Left kidney (tissue), 8 donors: ENCODE measurements around the gene SLC35E2B. TPM values are rescaled to one million over a fixed set of nuclear protein-coding genes. Genes with fewer than 3 reads are reported as not detected.
"Not testable (repeated sequence)": the region's sequence is repeated elsewhere in the genome, so short reads cannot be mapped to it uniquely, and the experiment has no call there.

Experiments used
- DNase-seq: peaks from one replicate; pipeline ENCODE4 v3.0.0-alpha.2; 2013
- long read RNA-seq, 8 donors: transcript quantifications; one replicate each; lab custom pipeline, GENCODE V29; 2026
- polyA plus RNA-seq: library from polyadenylated mRNA; unstranded; fragments of 120-200 nt; gene quantifications from one replicate; pipeline ENCODE4 v1.2.1, GENCODE V29; 2013; ENCODE audit not compliant: insufficient read length

The SLC35E2B gene
- 87.3 TPM for polyA plus RNA-seq
- long read RNA-seq, donor 1, full-length matches to known transcripts = 20 of 45 reads
- long read RNA-seq, donor 1, partial matches to known transcripts = 13 of 45 reads
- long read RNA-seq, donor 1, other reads (novel, unspliced or antisense) = 12 of 45 reads
- long read RNA-seq, donor 2, full-length matches to known transcripts = 14 of 26 reads
- long read RNA-seq, donor 2, partial matches to known transcripts = 12 of 26 reads
- long read RNA-seq, donor 2, other reads (novel, unspliced or antisense) = 0 of 26 reads
- long read RNA-seq, donor 3, full-length matches to known transcripts = 12 of 12 reads
- long read RNA-seq, donor 3, partial matches to known transcripts = 0 of 12 reads
- long read RNA-seq, donor 3, other reads (novel, unspliced or antisense) = 0 of 12 reads
- long read RNA-seq, donor 4 = 0 reads
- long read RNA-seq, donor 5, full-length matches to known transcripts = 10 of 50 reads
- long read RNA-seq, donor 5, partial matches to known transcripts = 40 of 50 reads
- long read RNA-seq, donor 5, other reads (novel, unspliced or antisense) = 0 of 50 reads
- long read RNA-seq, donor 6, full-length matches to known transcripts = 10 of 43 reads
- long read RNA-seq, donor 6, partial matches to known transcripts = 33 of 43 reads
- long read RNA-seq, donor 6, other reads (novel, unspliced or antisense) = 0 of 43 reads
- long read RNA-seq, donor 7, full-length matches to known transcripts = 14 of 21 reads
- long read RNA-seq, donor 7, partial matches to known transcripts = 7 of 21 reads
- long read RNA-seq, donor 7, other reads (novel, unspliced or antisense) = 0 of 21 reads
- long read RNA-seq, donor 8, full-length matches to known transcripts = 6 of 6 reads
- long read RNA-seq, donor 8, partial matches to known transcripts = 0 of 6 reads
- long read RNA-seq, donor 8, other reads (novel, unspliced or antisense) = 0 of 6 reads

DNA sequence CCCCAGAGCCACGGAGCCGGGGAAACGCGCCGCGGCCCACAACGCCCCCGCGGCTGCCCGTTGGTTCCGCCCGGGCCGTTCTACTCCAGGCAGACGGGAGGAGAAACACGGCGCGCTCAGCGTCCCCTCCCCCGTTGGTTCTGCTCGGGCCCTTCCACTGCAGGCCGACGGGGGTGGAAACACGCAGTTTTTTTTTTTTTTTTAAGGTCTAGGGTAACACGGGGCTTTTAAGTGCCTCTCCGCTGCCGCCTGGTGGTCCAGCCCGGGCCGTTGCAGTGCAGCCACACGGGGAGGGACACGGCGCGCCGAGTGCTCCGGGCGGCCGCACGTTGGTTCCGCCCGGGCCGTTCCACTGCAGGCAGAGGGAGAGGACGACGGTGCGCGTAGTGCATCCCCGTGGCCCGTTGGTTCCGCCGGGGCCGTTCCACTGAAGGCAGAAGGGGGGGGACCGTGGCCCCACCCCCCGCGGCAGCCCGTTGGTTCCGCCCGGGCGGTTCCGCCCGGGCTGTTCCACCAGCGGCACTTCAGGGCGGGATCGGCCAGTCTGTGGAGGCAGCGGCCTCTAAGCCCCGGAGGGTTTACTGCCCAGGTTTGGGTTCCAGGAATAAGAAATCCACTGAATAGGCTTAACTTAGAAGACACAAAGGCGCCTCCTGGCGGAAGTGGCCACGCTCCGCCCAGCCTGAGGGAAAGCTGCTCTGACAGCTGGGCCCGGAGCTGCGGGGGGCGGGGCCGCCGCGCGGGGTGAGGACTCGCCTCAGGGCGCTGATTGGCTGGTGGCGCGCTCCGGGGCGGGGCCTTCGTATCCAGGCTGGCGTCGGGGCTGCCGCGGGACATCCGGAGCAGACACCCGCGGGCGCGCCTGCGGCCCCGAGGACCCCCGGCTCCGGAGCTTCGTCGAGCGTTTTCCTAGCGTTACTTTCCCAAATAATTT lies at the start of gene SLC35E2B:
Gene SLC35E2B (minus strand): TSS at position 82 of the 934 bp plus-strand sequence. CDS start 16,096 bp downstream, outside the sequence.
- DNase-seq = peak; percentile 93

DNA sequence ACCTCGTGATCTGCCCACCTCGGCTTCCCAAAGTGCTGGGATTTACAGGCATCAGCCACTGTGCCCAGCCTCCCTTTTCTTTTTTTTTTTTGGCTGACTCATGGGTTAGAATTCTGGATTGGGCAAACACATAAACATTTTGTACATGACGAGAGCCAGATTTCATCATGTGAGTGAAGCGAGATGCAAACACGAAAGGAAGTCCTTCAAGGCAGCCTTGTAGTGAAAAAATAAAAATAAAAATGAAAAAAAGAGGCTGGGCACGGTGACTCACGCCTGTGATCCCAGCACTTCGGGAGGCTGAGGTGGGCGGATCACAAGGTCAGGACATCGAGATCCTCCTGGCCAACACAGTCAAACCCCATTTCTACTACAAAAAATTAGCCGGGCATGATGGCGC lies 48.4 kb upstream of the SLC35E2B start:
- DNase-seq = not testable (repeated sequence)

DNA sequence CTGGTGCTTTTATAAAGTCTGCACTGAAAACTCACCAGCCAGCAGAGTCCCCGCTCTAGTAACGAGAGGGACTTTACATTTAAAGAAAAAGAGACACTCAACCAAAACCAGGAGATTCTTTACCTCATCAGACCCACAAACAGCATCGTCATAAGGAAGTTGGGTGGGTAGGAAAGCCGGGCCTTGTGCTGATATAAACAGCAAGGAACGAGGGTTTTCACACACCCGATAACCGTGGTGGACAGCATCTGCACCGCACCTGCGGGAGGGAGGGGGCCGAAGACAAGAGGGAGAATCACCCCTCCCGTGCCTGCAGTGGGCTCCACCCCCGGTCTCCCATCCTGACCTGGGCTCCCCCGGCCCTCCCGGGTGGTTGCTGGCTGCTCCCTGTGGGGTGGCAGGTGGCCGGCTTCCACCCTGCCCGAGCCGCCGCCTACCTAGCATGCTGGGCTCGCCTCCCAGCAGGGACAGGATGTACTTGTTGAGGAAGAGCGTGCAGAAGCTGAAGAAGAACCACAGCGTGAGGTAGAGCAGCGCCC lies 46.3 kb upstream of the SLC35E2B start:
- not testable (repeated sequence) for DNase-seq

DNA sequence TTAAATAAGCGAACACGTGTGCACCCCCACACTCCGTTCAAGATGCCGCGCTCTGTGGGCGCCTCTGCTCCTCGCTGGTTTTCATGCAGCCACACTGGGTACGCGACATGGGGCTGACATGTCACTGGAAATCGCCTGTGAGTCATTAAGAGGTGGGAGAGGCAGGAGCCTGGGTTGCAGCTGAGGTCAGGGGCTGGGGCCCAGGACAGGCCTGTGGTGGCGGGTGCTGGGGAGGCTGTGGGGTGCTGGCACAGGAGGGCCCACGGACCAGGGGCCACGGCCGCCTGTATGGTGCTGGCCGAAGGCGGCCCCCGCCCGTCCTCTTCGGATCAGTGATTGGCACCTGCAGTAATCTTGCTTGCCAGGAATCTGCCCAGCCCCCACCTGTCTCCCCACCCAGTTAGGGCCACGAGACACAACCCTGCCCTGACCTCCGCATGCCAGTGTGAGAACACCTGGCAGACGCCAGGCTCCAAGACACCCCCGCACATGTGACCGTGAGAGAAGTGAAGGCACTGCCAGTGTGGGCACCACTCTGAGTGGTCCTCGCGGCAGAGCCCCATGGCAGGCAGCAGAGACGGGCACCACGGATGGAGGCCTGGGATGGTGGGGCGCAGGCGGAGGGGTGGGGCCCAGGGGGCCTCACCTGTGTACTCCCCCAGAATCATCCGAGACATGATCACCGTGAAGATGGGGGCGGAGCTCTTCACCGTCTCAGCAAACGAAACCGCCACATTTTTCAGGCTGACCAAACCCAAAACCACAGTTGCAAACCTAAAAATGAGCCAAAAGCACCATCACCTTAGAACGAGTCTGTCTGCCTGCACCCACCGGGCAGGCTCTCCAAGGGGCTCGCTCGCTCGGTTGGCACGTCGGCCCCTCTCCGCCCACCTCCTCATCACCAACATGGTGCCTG lies 45.3 kb upstream of the SLC35E2B start:
- not testable (repeated sequence) for DNase-seq

DNA sequence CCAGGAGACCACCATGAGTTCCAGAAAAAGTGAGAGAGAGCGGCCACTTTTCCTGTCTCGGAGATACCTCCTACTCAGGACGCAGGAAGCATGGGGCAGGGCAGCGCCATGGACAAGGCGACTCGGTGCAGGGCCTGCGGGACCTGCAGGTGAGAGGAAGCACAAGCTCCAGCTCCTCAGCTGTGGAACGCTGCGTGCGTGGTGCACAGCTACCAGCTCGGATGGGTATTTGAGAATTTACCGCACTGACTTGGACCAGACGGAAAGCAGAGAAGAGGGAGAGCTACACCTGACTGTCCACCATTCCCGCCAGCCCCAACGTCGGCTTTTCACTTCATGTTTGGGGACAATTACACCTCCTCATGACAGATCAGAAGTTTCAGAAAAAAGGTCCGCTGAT lies 39.8 kb upstream of the SLC35E2B start:
- DNase-seq = no peak

DNA sequence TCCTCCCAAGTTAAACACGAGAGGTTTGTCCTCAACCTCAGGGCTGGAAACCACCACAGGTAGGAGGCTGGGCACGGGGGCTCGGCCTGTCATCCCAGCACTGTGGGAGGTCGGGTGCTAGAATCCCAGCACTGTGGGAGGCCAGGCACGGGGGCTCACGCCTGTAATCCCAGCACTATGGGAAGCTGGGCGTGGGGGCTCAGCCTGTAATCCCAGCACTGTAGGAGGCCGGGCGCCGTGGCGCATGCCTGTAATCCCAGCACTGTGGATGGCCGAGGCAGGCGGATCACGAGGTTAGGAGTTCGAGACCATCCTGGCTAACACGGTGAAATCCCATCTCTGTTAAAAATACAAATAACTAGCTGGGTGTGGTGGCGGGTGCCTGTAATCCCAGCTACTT lies 38.3 kb upstream of the SLC35E2B start:
- no peak for DNase-seq

DNA sequence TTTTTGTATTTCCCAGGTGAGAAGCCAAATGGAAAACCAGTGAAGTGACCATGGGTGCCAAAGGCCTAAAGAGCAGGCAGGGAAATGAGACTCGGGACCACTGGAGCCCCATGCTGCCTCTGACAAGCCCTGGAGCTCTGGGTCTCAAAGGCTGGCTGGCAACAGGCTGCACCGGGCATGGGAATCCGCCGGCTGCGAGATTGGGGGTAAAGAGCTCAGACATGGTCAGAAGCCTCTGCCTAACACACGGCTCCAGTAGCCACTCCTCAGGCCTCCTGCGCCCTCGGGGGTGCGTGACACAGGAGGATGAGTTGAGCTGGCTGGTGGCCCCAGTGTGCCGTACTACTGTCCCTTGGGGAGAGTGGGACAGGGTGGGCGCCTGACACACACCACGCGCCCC lies 37.6 kb upstream of the SLC35E2B start:
- not testable (repeated sequence) for DNase-seq

DNA sequence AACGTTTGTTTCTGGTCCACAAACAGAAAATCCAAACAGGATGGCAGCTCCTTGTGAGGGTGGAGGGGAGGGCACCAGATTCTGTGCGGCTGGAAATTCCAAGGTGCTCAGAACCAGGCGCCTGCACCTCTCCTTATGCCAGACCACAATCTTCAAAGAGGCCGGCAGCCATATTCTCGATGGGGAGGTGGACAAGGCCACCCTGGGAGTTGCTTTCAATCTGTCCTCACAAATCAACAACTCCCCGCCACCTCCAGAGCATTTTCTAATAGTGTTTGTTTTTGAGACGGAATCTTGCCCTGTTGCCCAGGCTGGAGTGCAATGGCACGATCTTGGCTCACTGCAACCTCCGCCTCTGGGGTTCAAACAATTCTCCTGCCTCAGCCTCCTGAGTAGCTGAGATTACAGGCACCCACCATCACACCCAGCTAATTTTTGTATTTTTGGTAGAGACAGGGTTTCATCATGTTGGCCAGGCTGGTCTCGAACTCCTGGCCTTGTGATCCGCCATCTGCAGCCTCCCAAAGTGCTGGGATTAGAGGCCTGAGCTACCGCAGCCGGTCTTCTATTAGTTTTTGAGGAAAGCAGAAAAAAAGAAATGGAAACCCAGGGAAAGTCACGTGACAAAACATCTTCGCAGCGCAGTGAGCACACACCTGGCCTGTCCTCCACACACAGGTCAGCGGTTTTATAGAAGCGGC lies 36.7 kb upstream of the SLC35E2B start:
- not testable (repeated sequence) for DNase-seq

DNA sequence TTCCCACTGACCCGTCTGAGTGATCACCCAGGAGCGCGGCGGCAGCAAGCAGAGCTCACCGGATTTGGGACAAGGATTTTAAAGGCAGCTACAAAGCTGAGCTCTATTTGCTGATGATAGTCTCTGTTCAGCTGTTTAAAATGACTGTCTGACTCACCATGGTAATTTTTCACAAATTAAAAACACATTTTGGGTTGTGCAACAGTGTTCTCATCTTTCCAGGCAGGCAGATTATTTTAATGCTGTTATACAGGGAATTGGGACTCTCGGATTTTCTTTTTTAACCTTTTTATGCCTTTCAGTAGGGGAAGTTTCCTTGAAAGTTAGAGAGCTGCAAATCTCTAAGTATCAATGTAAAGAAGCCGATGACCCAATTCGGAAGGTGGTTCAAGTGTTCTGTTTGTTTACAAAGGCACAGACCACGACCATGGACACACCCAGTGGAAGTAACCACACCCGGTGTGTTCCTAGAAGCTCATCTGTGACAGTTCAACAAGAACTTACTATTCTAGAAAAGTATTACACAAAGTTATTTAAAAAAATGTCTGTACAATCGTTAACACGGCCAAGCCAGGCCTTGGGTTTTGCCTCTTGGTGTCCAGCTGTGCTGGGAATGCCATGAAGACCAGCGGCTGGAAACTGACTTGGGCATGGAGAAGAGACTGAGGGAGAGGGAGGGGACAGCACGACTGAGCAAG lies 35.9 kb upstream of the SLC35E2B start:
- DNase-seq = not testable (repeated sequence)

DNA sequence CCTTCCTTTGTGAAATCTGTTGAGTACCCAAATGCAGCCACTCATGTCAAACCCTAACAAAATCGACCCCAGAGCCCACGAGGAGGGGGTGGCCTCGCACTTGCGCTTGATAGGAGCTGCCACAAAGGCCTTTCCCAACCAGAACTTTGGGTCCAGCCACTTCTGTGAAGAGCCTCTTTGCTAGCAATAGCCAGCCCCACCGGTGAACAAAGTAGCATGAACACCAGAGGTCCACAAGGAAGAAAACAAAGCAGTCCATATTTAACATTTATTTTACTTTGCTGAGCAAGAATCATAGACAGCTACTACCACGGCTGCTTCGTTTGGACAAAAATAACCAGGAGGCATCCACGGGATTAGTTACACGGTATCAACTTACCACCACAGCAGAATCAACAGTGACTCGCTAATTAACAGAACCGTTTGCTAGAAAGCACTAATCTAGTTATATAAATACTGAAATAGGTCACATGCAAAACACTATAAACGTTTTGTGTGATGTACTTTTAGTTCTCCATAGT lies 34.6 kb upstream of the SLC35E2B start:
- not testable (repeated sequence) for DNase-seq

DNA sequence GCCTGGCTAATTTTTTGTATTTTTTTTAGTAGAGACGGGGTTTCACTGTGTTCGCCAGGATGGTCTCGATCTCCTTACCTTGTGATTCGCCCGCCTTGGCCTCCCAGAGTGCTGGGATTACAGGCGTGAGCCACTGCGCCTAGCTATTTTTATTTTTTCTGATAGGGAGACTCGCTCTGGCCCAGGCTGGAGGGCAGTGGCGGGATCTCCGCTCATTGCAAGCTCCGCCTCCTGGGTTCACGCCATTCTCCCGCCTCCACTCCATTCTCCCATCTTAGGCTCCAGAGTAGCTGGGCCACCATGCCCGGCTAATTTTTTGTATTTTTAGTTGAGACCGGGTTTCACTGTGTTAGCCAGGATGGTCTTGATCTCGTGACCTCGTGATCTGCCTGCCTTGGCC lies 33.5 kb upstream of the SLC35E2B start:
- DNase-seq = not testable (repeated sequence)

DNA sequence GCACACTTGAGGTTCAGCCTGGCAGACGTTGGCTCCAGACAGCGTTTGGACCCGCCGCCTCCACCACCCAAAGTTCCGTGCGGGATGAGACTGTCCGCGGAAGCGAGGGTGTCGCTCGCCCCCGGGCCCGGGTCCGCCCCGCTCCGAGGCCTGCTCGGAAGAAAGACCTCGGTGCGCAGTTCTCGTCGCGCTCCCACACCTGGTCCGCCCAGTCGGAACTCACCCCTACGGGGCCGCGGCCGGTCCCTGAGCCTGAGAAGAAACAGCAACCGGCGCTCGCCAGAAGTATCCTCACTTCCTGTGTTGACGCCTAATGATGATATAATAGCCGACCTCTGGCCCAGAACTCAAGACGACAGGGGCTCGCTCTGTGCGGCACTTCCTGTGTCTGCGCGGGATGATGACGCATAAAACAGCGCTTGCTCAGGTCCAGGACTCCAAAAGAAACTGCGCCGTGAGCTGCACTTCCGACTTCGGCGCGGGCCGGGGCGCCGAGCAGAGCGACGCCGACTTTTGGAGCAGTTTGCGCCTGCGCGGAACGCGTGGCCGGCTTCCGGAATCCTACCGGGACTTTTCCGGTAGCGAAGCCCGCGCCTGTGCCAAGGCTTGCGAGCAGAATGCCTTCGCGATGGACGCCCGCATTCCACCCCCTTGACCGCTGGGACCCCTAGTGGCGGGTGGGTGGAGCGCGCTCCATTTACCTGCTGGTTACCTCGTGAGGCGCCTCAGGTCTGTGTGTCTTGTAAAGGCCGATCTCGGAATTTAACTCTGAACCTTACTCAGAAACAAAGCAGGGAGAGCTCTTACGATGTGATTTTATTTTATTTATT lies 31.7 kb upstream of the SLC35E2B start, which contains the start of gene CDK11A:
Gene CDK11A (minus strand): TSS at position 323 of the 830 bp plus-strand sequence. CDS start 1,539 bp downstream, outside the sequence.
- peak; percentile 99 for DNase-seq

DNA sequence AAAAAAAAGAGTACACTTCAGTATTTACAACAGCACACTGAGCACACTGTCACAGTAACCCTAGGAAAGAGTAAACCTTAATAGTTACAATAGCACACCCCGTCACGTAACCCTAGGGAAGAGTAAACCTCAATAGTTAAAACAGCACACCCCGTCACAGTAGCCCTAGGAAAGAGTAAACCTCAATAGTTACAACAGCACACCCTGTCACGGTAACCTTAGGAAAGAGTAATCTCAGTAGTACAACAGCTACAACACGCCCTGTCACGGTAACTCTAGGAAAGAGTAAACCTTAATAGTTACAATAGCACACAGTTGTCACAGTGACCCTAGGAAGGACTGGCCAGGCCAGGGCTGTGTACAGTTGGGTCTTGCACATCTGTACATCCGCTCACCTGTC lies 28.6 kb upstream of the SLC35E2B start:
- DNase-seq = no peak

DNA sequence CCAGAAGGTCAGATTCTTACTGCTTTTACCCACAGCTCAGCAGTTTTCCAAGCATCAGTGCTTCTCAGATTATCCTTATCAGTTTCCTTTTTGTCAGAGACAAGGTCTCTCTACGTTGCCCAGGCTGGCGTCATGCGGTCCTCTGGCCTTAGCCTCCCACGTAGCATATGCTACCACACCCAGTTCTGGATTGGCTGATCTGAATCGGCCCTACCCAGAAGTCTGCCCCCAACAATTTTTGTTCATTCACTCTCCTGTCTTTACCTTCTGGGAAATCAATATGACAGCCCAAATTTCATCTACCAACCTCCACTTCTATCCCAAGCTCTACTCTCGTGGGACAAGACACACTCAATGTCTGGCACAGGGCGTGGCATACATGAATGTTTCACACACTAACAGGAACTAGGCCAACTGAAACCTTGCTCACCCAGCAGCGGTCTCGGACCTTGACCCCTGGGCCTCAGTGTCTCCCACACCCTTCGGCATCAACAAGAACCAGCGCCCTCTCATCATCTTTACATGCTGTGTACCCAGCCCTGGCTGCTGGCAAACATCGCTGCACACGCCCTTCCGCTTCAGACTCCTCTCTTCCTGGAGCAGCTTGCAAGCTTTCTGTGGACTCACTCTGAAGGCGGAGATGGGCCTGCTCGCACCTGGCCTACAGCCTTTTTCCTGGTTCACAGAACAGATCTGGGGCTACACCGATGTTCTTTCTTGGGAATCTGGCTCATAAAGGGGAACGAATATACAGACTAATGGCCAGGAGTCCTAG lies 22.7 kb upstream of the SLC35E2B start:
- not testable (repeated sequence) for DNase-seq

DNA sequence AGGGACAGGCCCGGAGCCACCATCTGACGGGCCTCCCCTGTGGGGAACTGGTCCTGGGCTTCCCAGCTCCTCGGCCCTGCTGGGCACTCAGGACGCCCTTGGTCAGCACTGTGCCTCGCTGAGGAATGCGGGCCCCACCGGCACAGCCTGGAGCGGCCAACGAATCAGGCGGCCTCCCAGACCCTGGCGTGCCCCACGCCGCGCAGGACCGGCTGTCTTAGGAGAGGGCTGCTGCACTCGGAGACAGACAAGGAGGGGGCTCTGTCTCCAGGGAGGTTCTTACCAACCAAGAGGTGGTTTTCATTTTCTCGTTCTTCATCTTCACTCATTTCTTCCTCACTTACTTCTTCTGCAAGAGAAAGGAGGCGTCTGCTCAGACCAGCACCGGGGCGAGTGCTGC lies 15.3 kb upstream of the SLC35E2B start:
- not testable (repeated sequence) for DNase-seq

DNA sequence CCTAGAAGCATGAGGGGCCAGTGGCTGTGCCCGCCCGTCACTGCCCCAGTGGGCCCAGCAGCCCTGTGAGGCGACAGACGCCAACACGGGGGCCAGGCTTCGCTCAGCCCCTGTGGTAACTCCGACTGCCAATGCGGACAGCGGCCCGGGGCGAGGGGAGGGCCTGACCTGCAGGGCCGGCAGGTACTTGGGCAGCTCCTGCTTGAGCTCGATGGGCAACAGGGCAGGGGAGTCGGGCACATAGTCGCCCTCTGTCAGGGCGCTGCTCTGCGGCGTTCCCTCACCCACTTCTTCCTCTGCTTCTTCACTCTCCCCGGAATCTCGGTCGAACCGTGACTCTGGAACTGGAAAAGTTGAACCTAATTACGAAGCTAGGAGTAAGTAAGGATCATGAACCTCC lies 14.6 kb upstream of the SLC35E2B start:
- DNase-seq = not testable (repeated sequence)

DNA sequence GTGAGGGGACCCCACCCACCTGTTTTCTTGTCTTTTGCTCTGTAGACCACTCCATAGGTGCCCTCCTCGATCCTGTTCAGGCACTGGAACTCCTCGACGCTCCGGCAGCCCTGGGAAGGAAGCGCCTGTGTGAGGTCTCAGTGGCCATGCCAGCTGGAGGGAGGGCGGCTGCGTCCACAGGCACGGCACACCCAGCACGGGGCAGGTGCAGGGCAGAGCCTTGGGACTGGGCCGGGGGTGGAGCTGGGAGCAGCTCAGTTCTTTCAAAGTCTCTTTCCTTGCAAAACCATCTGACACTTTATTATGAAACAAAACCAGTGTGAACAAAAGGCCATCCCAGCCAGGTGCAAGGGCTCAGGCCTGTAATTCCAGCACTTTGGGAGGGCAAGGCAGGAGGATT lies 13.0 kb upstream of the SLC35E2B start:
- not testable (repeated sequence) for DNase-seq
